Activated B cell treated with CpG ODN at 0.5 μM for 24 hours (primary cell): ENCODE results near the gene HCRTR1. TPM values are rescaled to one million over a fixed set of nuclear protein-coding genes. Genes with fewer than 3 reads are reported as not detected.

Source experiments
- ATAC-seq: fragments of 200-7000 bp; cut with Tn5 transposase; one replicate; pipeline ENCODE4 v1.10.0; 2021; ENCODE audit warnings: low read depth, mild to moderate bottlenecking, moderate library complexity
- CTCF ChIA-PET: fragments of 350-600 bp; sonication (Branson Sonifier 250); formaldehyde crosslinking; loops from one replicate; lab custom pipeline; 2021; ENCODE audit warnings: antibody characterized with exemption; lab: Charles Lee
- POLR2A ChIA-PET: fragments of 350-600 bp; sonication (Branson Sonifier 250); formaldehyde crosslinking; loops from one replicate; lab custom pipeline; 2021; ENCODE audit warnings: antibody characterized with exemption; lab: Charles Lee
- DNase-seq: peaks from one replicate; pipeline ENCODE4 v3.0.0; 2022
- H3K27ac Mint-ChIP-seq: one replicate; pipeline ENCODE4 v1.8.0; 2020; ENCODE audit warnings: mixed read lengths
- H3K27me3 Mint-ChIP-seq: one replicate; pipeline ENCODE4 v1.8.0; 2021; ENCODE audit warnings: mixed read lengths
- H3K36me3 Mint-ChIP-seq: one replicate; pipeline ENCODE4 v1.8.0; 2021; ENCODE audit warnings: low read depth, mixed read lengths
- H3K4me1 Mint-ChIP-seq: one replicate; pipeline ENCODE4 v1.8.0; 2021; ENCODE audit warnings: mixed read lengths
- H3K4me3 Mint-ChIP-seq: one replicate; pipeline ENCODE4 v1.8.0; 2020; ENCODE audit warnings: mild to moderate bottlenecking, mixed read lengths
- H3K9me3 Mint-ChIP-seq: one replicate; pipeline ENCODE4 v1.8.0; 2020; ENCODE audit warnings: mixed read lengths
- intact Hi-C: fragments of 100-400 bp; cut with micrococcal nuclease; formaldehyde crosslinking; loops from one replicate; pipeline ENCODE4 v1.15.1; 2024
- total RNA-seq: library from RNA; stranded (reverse); gene quantifications from 2 replicates; pipeline ENCODE4 v1.2.3, GENCODE V29; 2022
- TF ChIP-seq, protein P1 (sequence below): fragments of 200-600 bp; IDR thresholded peaks from one replicate; pipeline ENCODE4 v1.8.0; 2022; ENCODE audit warnings: antibody characterized with exemption, mild to moderate bottlenecking

The HCRTR1 gene
- total RNA-seq, 1 donor from 2014 or later, result not detected

DNA sequence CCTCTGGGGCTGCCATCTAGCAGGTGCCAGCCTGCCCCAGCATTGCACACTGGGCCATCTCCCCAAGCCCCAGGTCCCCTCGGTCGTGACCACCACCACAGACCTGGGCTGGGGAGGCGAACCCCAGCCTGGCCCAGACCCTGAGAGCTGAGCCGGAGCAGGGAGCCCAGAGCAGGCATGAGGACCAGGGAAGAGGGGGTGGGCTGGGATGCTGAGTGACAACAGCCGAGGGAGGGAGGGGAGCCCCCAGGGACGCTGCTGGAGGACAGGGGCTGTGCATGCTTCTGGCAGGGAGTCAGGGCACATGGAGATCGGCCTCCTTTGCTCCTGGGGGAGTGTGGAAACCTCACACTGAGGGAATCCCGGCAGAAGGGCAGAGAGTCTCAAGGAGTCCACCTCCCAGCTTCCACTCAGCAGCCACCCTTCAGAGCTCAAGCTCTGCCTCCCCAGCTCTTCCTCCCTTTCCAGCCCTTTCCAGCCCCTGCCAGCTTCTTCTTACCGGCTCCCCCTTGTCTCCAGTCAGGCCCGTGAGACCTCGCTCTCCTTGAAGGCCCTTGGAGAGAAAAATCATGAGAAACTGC lies 50.9 kb downstream of the HCRTR1 start:
- TF ChIP-seq, protein P1, sequence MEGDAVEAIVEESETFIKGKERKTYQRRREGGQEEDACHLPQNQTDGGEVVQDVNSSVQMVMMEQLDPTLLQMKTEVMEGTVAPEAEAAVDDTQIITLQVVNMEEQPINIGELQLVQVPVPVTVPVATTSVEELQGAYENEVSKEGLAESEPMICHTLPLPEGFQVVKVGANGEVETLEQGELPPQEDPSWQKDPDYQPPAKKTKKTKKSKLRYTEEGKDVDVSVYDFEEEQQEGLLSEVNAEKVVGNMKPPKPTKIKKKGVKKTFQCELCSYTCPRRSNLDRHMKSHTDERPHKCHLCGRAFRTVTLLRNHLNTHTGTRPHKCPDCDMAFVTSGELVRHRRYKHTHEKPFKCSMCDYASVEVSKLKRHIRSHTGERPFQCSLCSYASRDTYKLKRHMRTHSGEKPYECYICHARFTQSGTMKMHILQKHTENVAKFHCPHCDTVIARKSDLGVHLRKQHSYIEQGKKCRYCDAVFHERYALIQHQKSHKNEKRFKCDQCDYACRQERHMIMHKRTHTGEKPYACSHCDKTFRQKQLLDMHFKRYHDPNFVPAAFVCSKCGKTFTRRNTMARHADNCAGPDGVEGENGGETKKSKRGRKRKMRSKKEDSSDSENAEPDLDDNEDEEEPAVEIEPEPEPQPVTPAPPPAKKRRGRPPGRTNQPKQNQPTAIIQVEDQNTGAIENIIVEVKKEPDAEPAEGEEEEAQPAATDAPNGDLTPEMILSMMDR, result no peak
- H3K27ac Mint-ChIP-seq, result no peak overlapping the region
- intact Hi-C loops, result no loop called here
- CTCF ChIA-PET, result no interaction called here
- ATAC-seq (no peak), DNase-seq (no peak)
- no peaks in the 10 kb centered on the region for H3K9me3 Mint-ChIP-seq
- peaks cover 26% of the 10 kb centered on the region for H3K27me3 Mint-ChIP-seq
- POLR2A ChIA-PET, result interaction anchor here (0.6 kb wide), 3 partner anchors 8 to 933 kb away, joined by 4 to 6 read pairs (median 4); no protein-coding TSS in a partner anchor
- no peak overlapping the region for H3K4me3 Mint-ChIP-seq
- H3K4me1 Mint-ChIP-seq, result peaks cover 9% of the 10 kb centered on the region
- no peaks in the 10 kb centered on the region for H3K36me3 Mint-ChIP-seq

- ChIA-PET CTCF (no interaction called here), POLR2A (no interaction called here)
- intact Hi-C loops, result no loop called here
Measured at GRCh38 chr1:31669433-31669785, 51.9 kb downstream of the HCRTR1 start.

DNA sequence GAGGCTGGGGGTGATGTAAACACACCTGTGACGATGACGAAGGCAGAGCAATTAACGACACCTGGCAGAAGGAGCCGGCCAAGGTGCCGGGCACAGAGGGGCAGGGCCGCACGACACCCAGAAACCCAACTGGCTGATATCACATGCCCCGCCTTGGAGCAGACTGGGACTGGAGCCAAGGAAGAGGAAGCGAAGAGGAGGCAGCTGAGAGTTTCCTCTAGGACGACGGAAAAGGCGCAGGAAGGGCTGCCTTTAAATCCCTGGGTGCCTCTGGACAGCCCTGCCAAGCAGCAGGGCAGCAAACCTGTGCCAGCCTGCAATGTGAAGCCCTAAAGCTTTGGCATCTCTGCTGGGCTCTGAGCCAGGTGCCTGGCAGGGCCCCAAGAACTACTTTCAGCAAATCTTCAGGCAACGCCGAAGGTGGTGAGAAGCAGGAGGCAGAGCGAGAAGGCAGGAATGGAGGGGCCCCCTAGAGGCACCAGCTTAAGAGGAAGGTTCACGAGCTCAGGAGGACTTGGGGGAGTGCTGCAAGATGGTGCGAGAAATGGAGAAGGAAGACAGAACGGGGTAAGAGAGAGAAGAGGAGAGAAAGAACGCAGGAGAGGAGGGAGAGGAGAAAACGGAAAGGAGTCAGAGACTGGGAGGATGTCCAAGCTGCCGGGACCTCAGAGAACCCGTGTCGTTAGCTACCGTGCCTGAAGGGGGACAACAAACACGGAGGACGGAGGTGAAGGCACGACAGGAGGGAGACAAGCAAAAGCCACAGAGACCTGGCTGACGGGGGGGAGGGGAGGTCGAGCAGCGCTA lies 52.5 kb downstream of the HCRTR1 start:
- Mint-ChIP-seq H3K9me3 (no peaks in the 10 kb centered on the region), H3K4me3 (peak overlapping the region; percentile 42), H3K27ac (no peak overlapping the region), H3K27me3 (peaks cover 22% of the 10 kb centered on the region), H3K36me3 (no peaks in the 10 kb centered on the region), H3K4me1 (peaks cover 9% of the 10 kb centered on the region)
- DNase-seq (no peak), ATAC-seq (peak; percentile 31)
- intact Hi-C loops, result no loop called here
- CTCF ChIA-PET, result interaction anchor here (1.0 kb wide), 1 partner anchor 119 kb away, joined by 3 read pairs; no protein-coding TSS in a partner anchor
- TF ChIP-seq, protein P1, result no peak
- POLR2A ChIA-PET, result no interaction called here

More at GRCh38 chr1:31669433-31669785, 51.9 kb downstream of the HCRTR1 start:
- H3K36me3 Mint-ChIP-seq, result no peaks in the 10 kb centered on the region
- DNase-seq (no peak), ATAC-seq (no peak)
- peaks cover 22% of the 10 kb centered on the region for H3K27me3 Mint-ChIP-seq
- peaks cover 9% of the 10 kb centered on the region for H3K4me1 Mint-ChIP-seq
- TF ChIP-seq, protein P1, result no peak
- peak overlapping the region; percentile 37 for H3K4me3 Mint-ChIP-seq
- no peaks in the 10 kb centered on the region for H3K9me3 Mint-ChIP-seq
- H3K27ac Mint-ChIP-seq, result no peak overlapping the region

DNA sequence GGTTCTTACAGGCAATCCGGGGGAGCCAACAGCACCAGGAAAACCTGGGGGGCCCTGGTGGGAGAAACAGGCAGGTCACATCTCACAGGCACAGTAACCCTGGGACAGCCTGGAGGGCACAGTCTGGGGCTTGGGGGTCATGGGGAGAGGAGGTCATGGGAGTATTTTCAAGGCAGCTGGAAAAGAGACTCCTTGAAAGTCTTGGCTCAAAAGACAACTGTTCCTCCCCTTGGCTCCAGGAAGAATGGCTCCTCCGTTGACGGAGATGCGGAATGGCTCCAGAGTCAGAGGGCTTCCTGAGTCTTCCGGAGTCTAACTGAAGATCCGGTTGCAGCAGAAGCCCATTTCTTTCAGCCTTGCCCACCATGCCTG lies 53.1 kb downstream of the HCRTR1 start:
- intact Hi-C loops, result no loop called here
- POLR2A ChIA-PET, result no interaction called here
- CTCF ChIA-PET, result interaction anchor here (1.0 kb wide), 1 partner anchor 118 kb away, joined by 3 read pairs; no protein-coding TSS in a partner anchor
- Mint-ChIP-seq H3K27ac (no peak overlapping the region), H3K4me1 (peaks cover 9% of the 10 kb centered on the region), H3K36me3 (no peaks in the 10 kb centered on the region), H3K27me3 (peaks cover 26% of the 10 kb centered on the region), H3K4me3 (no peak overlapping the region), H3K9me3 (no peaks in the 10 kb centered on the region)
- ATAC-seq, result no peak
- no peak for DNase-seq
- TF ChIP-seq, protein P1, result no peak

- intact Hi-C loops, result no loop called here
- H3K4me1 Mint-ChIP-seq, result peaks cover 9% of the 10 kb centered on the region
- no peaks in the 10 kb centered on the region for H3K9me3 Mint-ChIP-seq
- no peak overlapping the region for H3K4me3 Mint-ChIP-seq
- H3K27me3 Mint-ChIP-seq, result peaks cover 26% of the 10 kb centered on the region
- ChIA-PET CTCF (no interaction called here), POLR2A (no interaction called here)
- TF ChIP-seq, protein P1, result no peak
- no peaks in the 10 kb centered on the region for H3K36me3 Mint-ChIP-seq
- ATAC-seq, result no peak
- no peak overlapping the region for H3K27ac Mint-ChIP-seq
- no peak for DNase-seq
Measured at GRCh38 chr1:31671147-31671546, 53.7 kb downstream of the HCRTR1 start.
